DND-41 (cell line): Measurements from ENCODE around the gene CCDC134.
A peak's percentile ranks its signal among the peaks of the same experiment; 100 is the strongest.

Experiments
- ATAC-seq: fragments of 200-7000 bp; cut with Tn5 transposase; 3 replicates; pipeline ENCODE4 v1.9.1; 2021; ENCODE audit warnings: low read depth; ENCODE audit not compliant: insufficient read depth
- DNase-seq: peaks from one replicate; pipeline ENCODE4 v3.0.0-alpha.2; 2020
- H2AFZ ChIP-seq: 2 replicates; pipeline ENCODE4 v1.6.0; 2012; ENCODE audit warnings: low read depth, low read length
- H3K27ac ChIP-seq: 2 replicates; pipeline ENCODE4 v1.5.1; 2012; ENCODE audit warnings: low read length, inconsistent platforms
- H3K27me3 ChIP-seq: fragments of 200-600 bp; sonication (generic); 2 replicates; pipeline ENCODE4 v1.6.0; 2012; ENCODE audit warnings: low read length, mild to moderate bottlenecking, inconsistent platforms; ENCODE audit not compliant: insufficient read depth, poor library complexity
- H3K36me3 ChIP-seq: 2 replicates; pipeline ENCODE4 v1.5.1; 2012; ENCODE audit warnings: low read length, inconsistent platforms; ENCODE audit not compliant: insufficient read depth
- H3K4me1 ChIP-seq: 2 replicates; pipeline ENCODE4 v1.5.1; 2012; ENCODE audit warnings: mild to moderate bottlenecking, low read length; ENCODE audit not compliant: insufficient read depth
- H3K4me2 ChIP-seq: 2 replicates; pipeline ENCODE4 v1.6.0; 2012; ENCODE audit warnings: mild to moderate bottlenecking, moderate library complexity, low read length, inconsistent platforms; ENCODE audit not compliant: insufficient read depth
- H3K4me3 ChIP-seq, 2 experiments: fragments of 200-600 bp in 1 of 2; shearing (Covaris generic) in 1 of 2; 2 replicates each; pipeline ENCODE4 v1.5.1; 2012 to 2016; ENCODE audit warnings: inconsistent platforms in 2 of 2, low read length in 2 of 2, mild to moderate bottlenecking in 2 of 2, low read depth in 1 of 2, moderate library complexity in 1 of 2
- H3K79me2 ChIP-seq: 2 replicates; pipeline ENCODE4 v1.6.0; 2012; ENCODE audit warnings: low read length, inconsistent platforms; ENCODE audit not compliant: insufficient read depth
- H3K9ac ChIP-seq: 2 replicates; pipeline ENCODE4 v1.6.0; 2012; ENCODE audit warnings: low read depth, mild to moderate bottlenecking, inconsistent platforms, low read length, moderate library complexity
- H3K9me3 ChIP-seq: 2 replicates; pipeline ENCODE4 v1.5.1; 2012; ENCODE audit warnings: low read length, moderate library complexity, mild to moderate bottlenecking, inconsistent platforms; ENCODE audit not compliant: insufficient read depth, severe bottlenecking
- H4K20me1 ChIP-seq: 2 replicates; pipeline ENCODE4 v1.6.0; 2012; ENCODE audit warnings: low read length; ENCODE audit not compliant: insufficient read depth
- EZH2 ChIP-seq: IDR thresholded peaks from 3 replicates; pipeline ENCODE4 v1.6.1; 2012; ENCODE audit warnings: borderline replicate concordance, low read depth, mild to moderate bottlenecking, moderate library complexity, low read length, inconsistent platforms; ENCODE audit not compliant: severe bottlenecking
- TF ChIP-seq, protein P1 (sequence below): IDR thresholded peaks from 2 replicates; pipeline ENCODE4 v1.5.1; 2012; ENCODE audit warnings: borderline replicate concordance, low read length, moderate library complexity, mild to moderate bottlenecking; ENCODE audit not compliant: poor library complexity, severe bottlenecking; ENCODE audit errors: extremely low read depth

CCDC134 gene

DNA sequence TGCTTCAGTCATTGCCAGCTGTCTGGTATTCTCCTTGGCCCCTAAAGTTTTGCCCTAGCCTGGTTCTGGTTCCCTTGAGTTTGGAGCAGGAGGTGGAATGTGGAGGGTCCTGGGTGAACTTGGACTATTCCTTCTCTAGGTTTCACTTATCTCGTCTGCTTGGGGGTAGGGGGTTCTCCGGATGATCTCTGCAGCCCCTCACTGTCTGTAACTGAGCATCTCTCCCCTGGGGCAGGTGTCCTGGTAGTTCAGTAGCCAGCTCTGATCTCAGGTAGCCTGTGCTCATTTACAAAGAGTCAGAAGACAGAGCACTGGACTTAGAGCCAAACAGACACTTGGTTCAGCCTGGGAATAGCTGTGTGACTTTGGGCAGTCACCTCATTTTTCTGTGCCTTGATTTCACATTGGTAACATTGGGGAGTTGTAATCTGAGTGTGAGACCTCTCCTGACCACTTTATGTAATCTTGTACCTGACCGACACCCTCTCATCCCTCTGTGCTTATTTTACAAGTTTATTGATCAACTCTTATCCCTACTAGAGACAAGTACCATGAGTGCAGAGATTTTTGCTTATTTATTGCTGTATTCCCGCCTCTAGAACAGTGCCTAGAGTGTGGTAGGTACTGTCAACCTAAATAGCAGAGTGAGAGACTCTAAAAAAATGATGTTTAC, 804 bp downstream of the CCDC134 start:
- H2AFZ ChIP-seq = peak overlapping the region; percentile 91

DNA sequence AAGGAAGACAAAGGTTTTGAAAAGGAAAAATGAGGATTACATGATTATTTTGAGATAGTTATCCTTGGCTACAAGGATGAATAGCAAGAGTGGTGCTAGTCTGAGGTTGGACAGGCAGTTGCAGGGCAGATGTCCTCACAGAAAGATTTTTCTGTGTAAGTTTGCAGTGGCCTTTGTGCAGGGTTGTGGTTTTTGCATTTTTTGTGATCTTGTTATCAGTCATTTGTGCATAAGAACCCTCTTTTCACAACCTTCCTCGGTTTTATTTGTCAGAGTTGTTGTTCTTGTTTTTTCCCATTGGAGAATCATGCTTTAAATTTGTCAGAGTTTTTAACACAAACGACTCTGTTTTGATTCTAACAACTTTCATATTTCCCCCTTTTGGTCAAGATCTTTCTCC, 1.4 kb downstream of the CCDC134 start:
- peak overlapping the region; percentile 94 for H3K27ac ChIP-seq
- H3K36me3 ChIP-seq = no peaks in the 10 kb centered on the region
- peaks cover 4% of the 10 kb centered on the region; the same call in 1 of the 2 replicates for H4K20me1 ChIP-seq
- H3K9me3 ChIP-seq = no peaks in the 10 kb centered on the region
- H3K4me3 ChIP-seq = peak overlapping the region; percentile 72 to 89; a peak in 3 of 4 replicates
- ATAC-seq (no peak), DNase-seq (no peak)
- H2AFZ ChIP-seq = no peak overlapping the region
- no peaks in the 10 kb centered on the region for H3K27me3 ChIP-seq
- peak overlapping the region; percentile 87 for H3K9ac ChIP-seq
- peaks cover 31% of the 10 kb centered on the region for H3K4me1 ChIP-seq
- TF ChIP-seq, protein P1, sequence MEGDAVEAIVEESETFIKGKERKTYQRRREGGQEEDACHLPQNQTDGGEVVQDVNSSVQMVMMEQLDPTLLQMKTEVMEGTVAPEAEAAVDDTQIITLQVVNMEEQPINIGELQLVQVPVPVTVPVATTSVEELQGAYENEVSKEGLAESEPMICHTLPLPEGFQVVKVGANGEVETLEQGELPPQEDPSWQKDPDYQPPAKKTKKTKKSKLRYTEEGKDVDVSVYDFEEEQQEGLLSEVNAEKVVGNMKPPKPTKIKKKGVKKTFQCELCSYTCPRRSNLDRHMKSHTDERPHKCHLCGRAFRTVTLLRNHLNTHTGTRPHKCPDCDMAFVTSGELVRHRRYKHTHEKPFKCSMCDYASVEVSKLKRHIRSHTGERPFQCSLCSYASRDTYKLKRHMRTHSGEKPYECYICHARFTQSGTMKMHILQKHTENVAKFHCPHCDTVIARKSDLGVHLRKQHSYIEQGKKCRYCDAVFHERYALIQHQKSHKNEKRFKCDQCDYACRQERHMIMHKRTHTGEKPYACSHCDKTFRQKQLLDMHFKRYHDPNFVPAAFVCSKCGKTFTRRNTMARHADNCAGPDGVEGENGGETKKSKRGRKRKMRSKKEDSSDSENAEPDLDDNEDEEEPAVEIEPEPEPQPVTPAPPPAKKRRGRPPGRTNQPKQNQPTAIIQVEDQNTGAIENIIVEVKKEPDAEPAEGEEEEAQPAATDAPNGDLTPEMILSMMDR = no peak
- no peak for TF ChIP-seq EZH2
- H3K79me2 ChIP-seq = peaks cover 49% of the 10 kb centered on the region
- H3K4me2 ChIP-seq = peak overlapping the region; percentile 95

More for the DNA sequence above, 804 bp downstream of the CCDC134 start:
- DNase-seq (no peak), ATAC-seq (no peak)
- Histone ChIP-seq H4K20me1 (peaks cover 4% of the 10 kb centered on the region; the same call in 1 of the 2 replicates), H3K4me3 (peak overlapping the region; percentile 72 to 89), H3K9ac (peak overlapping the region; percentile 87), H3K79me2 (peaks cover 47% of the 10 kb centered on the region), H3K36me3 (no peaks in the 10 kb centered on the region), H3K4me2 (peak overlapping the region; percentile 95), H3K27me3 (no peaks in the 10 kb centered on the region), H3K27ac (peak overlapping the region; percentile 94), H3K4me1 (peaks cover 31% of the 10 kb centered on the region), H3K9me3 (no peaks in the 10 kb centered on the region)
- TF ChIP-seq EZH2 = no peak
- TF ChIP-seq, protein P1 = no peak

GRCh38 chr22:41805639-41806038, 5.2 kb downstream of the CCDC134 start:
- ATAC-seq (peak; percentile 54; the same call in 1 of the 3 replicates), DNase-seq (no peak)
- Histone ChIP-seq H3K79me2 (peaks cover 66% of the 10 kb centered on the region), H3K9me3 (no peaks in the 10 kb centered on the region), H3K9ac (no peak overlapping the region), H3K27ac (no peak overlapping the region), H3K4me3 (no peak overlapping the region), H4K20me1 (peaks cover 11% of the 10 kb centered on the region; the same call in 1 of the 2 replicates), H3K36me3 (peaks cover 21% of the 10 kb centered on the region), H3K27me3 (no peaks in the 10 kb centered on the region), H3K4me2 (no peak overlapping the region), H3K4me1 (peaks cover 18% of the 10 kb centered on the region), H2AFZ (no peak overlapping the region)
- no peak for TF ChIP-seq EZH2
- TF ChIP-seq, protein P1 = no peak
